ENCODE data around the gene AKR1B15. TPM values are rescaled to one million over a fixed set of nuclear protein-coding genes. Genes with fewer than 3 reads are reported as not detected.

AKR1B15 gene
- total and polyA plus RNA-seq, 9 of the 15 experiments (the other 6 are each of a cell fraction or from before 2014, with no cell fraction given) = not detected

DNA sequence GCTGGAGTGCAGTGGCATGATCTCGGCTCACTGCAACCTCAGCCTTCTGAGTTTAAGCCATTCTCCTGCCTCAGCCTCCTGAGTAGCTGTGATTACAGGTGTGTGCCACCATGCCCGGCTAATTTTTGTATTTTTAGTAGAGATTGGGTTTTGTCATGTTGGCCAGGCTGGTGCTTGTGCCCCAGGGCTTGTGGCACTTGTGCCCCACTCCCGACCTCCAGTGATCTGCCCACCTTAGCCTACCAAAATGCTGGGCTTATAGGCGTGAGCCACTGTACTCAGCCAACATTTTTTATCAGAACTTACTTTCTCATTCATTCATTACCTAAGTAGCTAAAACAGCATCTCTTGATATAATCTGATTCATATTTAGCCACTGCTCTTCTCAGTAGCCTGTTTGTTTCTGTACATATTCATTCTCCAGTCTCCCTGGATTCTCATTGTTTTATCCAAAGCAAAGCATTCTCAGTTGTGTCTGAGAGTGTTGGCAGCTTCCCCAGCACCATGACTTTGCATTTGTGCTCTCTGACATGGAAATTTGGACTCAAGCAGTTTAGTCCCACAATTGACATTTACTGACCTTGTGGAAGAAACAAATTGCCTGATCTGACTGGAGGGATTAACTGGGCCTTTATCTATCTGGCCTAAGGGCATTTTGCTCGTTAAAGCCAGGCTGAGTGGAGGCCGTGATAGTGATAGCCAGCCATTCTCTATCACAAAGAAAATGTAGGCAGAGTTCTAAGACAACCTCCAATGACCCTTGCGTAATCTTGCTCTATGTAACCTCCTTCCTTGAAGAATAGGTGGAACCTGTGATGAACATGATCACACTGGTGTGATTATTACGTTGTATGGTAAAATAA lies 44.9 kb downstream of the AKR1B15 start (continued):
- no peak for TF ChIP-seq GABPA (tag; conservative IDR thresholded peaks at IDR 0.05; ENCODE audit: low read depth)
- TF ChIP-seq KLF10 (CRISPR knock-in tag; IDR thresholded peaks at IDR 0.05) = no peak
- TF ChIP-seq, protein P1, sequence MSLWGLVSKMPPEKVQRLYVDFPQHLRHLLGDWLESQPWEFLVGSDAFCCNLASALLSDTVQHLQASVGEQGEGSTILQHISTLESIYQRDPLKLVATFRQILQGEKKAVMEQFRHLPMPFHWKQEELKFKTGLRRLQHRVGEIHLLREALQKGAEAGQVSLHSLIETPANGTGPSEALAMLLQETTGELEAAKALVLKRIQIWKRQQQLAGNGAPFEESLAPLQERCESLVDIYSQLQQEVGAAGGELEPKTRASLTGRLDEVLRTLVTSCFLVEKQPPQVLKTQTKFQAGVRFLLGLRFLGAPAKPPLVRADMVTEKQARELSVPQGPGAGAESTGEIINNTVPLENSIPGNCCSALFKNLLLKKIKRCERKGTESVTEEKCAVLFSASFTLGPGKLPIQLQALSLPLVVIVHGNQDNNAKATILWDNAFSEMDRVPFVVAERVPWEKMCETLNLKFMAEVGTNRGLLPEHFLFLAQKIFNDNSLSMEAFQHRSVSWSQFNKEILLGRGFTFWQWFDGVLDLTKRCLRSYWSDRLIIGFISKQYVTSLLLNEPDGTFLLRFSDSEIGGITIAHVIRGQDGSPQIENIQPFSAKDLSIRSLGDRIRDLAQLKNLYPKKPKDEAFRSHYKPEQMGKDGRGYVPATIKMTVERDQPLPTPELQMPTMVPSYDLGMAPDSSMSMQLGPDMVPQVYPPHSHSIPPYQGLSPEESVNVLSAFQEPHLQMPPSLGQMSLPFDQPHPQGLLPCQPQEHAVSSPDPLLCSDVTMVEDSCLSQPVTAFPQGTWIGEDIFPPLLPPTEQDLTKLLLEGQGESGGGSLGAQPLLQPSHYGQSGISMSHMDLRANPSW (CRISPR knock-in tag; IDR thresholded peaks at IDR 0.05) = no peak
- TF ChIP-seq SRSF3 (IDR thresholded peaks at IDR 0.05; ENCODE audit: insufficient read depth, low read length) = no peak
- TF ChIP-seq U2AF2 (optimal IDR thresholded peaks at IDR 0.05; ENCODE audit: low read depth, low read length) = no peak
- TF ChIP-seq DNMT1 (IDR thresholded peaks at IDR 0.05) = no peak
- peak; percentile 70; the same call in 1 of the 2 replicates for TF ChIP-seq CTBP1 (IDR thresholded peaks at IDR 0.05; ENCODE audit: borderline replicate concordance)
- TF ChIP-seq, protein P2, sequence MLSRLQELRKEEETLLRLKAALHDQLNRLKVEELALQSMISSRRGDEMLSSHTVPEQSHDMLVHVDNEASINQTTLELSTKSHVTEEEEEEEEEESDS (CRISPR knock-in tag; IDR thresholded peaks at IDR 0.05) = no peak
- TF ChIP-seq, protein P3, sequence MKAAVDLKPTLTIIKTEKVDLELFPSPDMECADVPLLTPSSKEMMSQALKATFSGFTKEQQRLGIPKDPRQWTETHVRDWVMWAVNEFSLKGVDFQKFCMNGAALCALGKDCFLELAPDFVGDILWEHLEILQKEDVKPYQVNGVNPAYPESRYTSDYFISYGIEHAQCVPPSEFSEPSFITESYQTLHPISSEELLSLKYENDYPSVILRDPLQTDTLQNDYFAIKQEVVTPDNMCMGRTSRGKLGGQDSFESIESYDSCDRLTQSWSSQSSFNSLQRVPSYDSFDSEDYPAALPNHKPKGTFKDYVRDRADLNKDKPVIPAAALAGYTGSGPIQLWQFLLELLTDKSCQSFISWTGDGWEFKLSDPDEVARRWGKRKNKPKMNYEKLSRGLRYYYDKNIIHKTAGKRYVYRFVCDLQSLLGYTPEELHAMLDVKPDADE (conservative IDR thresholded peaks at IDR 0.05; ENCODE audit: control insufficient read depth, low read depth, low read length) = no peak
- TF ChIP-seq CBFA2T2 (conservative IDR thresholded peaks at IDR 0.05) = peak; percentile 85
- TF ChIP-seq TFAM (CRISPR knock-in tag; conservative IDR thresholded peaks at IDR 0.05) = no peak
- TF ChIP-seq ZNF133 (CRISPR knock-in tag; IDR thresholded peaks at IDR 0.05) = no peak
- TF ChIP-seq ZNF695 (CRISPR knock-in tag; IDR thresholded peaks at IDR 0.05) = no peak
- TF ChIP-seq, protein P4, sequence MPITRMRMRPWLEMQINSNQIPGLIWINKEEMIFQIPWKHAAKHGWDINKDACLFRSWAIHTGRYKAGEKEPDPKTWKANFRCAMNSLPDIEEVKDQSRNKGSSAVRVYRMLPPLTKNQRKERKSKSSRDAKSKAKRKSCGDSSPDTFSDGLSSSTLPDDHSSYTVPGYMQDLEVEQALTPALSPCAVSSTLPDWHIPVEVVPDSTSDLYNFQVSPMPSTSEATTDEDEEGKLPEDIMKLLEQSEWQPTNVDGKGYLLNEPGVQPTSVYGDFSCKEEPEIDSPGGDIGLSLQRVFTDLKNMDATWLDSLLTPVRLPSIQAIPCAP (CRISPR knock-in tag; IDR thresholded peaks at IDR 0.05; ENCODE audit: borderline replicate concordance) = no peak
- TF ChIP-seq, protein P5, sequence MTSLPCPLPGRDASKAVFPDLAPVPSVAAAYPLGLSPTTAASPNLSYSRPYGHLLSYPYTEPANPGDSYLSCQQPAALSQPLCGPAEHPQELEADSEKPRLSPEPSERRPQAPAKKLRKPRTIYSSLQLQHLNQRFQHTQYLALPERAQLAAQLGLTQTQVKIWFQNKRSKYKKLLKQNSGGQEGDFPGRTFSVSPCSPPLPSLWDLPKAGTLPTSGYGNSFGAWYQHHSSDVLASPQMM (CRISPR knock-in tag; IDR thresholded peaks at IDR 0.05) = no peak
- TF ChIP-seq HNRNPLL (IDR thresholded peaks at IDR 0.05; ENCODE audit: low read depth, low read length, poor library complexity, severe bottlenecking) = no peak
- no peak for TF ChIP-seq FOS (IDR thresholded peaks at IDR 0.05; ENCODE audit: extremely low read depth, insufficient read length)
- TF ChIP-seq, protein P6, sequence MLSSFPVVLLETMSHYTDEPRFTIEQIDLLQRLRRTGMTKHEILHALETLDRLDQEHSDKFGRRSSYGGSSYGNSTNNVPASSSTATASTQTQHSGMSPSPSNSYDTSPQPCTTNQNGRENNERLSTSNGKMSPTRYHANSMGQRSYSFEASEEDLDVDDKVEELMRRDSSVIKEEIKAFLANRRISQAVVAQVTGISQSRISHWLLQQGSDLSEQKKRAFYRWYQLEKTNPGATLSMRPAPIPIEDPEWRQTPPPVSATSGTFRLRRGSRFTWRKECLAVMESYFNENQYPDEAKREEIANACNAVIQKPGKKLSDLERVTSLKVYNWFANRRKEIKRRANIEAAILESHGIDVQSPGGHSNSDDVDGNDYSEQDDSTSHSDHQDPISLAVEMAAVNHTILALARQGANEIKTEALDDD (IDR thresholded peaks at IDR 0.05) = peak; percentile 77
- TF ChIP-seq IRF2 (CRISPR knock-in tag; IDR thresholded peaks at IDR 0.05) = no peak
- TF ChIP-seq PURB (CRISPR knock-in tag; IDR thresholded peaks at IDR 0.05; ENCODE audit: low read depth) = no peak
- no peak for TF ChIP-seq ZNF79 (CRISPR knock-in tag; IDR thresholded peaks at IDR 0.05; ENCODE audit: low read depth)

All from K562 (cell line).